ENCODE data around the gene WWOX. TPM values are rescaled to one million over a fixed set of nuclear protein-coding genes. Genes with fewer than 3 reads are reported as not detected.

WWOX gene
- total RNA-seq, 1 donor from 2014 or later, result 7.3 TPM

GRCh38 chr16:79185711-79186110 lies 1086.3 kb downstream of the WWOX start:
- Mint-ChIP-seq H3K4me3 (ENCODE audit: unreplicated experiment) (no peak overlapping the region), H3K27me3 (ENCODE audit: low read depth, unreplicated experiment) (no peaks in the 10 kb centered on the region), H3K27ac (ENCODE audit: unreplicated experiment) (peak overlapping the region; percentile 4), H3K4me1 (ENCODE audit: low read depth, unreplicated experiment) (peaks cover 14% of the 10 kb centered on the region), H3K9me3 (ENCODE audit: unreplicated experiment) (peaks cover 3% of the 10 kb centered on the region), H3K36me3 (ENCODE audit: low read depth, unreplicated experiment) (no peaks in the 10 kb centered on the region)
- H2AFZ ChIP-seq (ENCODE audit: low read depth, low read length), result no peak overlapping the region
- H3K27me3 ChIP-seq (ENCODE audit: insufficient read depth, low read length), result no peaks in the 10 kb centered on the region
- H3K79me2 ChIP-seq (ENCODE audit: insufficient read depth, low read length), result no peaks in the 10 kb centered on the region
- H3K9ac ChIP-seq (ENCODE audit: low read length), result no peak overlapping the region
- H3K4me2 ChIP-seq (ENCODE audit: low read length), result no peak overlapping the region
- no peaks in the 10 kb centered on the region for H3K36me3 ChIP-seq (ENCODE audit: insufficient read depth, low read length)
- no peak for TF ChIP-seq EZH2 (IDR thresholded peaks at IDR 0.05; ENCODE audit: insufficient read depth, low read length)
- FAIRE-seq, result no peak
- H3K27ac ChIP-seq (ENCODE audit: low read depth, low read length), result no peak overlapping the region
- no peaks in the 10 kb centered on the region for H3K9me3 ChIP-seq (ENCODE audit: insufficient read depth, low read depth, low read length)
- no peak for DNase-seq (ENCODE audit: low read depth)
- peaks cover 3% of the 10 kb centered on the region for H3K4me1 ChIP-seq (ENCODE audit: insufficient read depth, low read length)
- H4K20me1 ChIP-seq (ENCODE audit: insufficient read depth, low read length), result no peaks in the 10 kb centered on the region
- no peak overlapping the region for H3K4me3 ChIP-seq (ENCODE audit: insufficient read depth, low read depth, low read length)

DNA sequence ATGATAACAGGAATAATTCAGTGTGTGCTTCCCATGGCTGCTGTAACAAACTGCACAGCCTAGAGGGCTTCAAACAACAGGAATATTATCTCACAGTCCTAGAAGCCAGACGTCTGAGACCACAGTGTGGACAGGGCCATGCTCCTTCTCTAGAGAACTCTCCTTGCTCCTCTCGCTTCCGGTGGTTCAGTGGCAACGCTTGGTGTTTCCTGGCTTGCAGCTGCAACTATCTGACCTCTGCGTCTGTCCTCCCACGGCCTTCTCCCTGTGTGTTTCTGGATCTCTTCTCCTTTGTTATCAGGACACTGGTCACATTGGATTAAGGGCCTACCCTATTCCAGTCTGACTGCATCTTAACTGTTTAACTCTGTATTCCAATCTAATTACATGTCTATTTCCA lies 1086.7 kb downstream of the WWOX start:
- Mint-ChIP-seq H3K27ac (ENCODE audit: unreplicated experiment) (peak overlapping the region; percentile 4), H3K9me3 (ENCODE audit: unreplicated experiment) (peaks cover 3% of the 10 kb centered on the region), H3K36me3 (ENCODE audit: low read depth, unreplicated experiment) (no peaks in the 10 kb centered on the region), H3K4me1 (ENCODE audit: low read depth, unreplicated experiment) (peaks cover 14% of the 10 kb centered on the region), H3K4me3 (ENCODE audit: unreplicated experiment) (no peak overlapping the region), H3K27me3 (ENCODE audit: low read depth, unreplicated experiment) (no peaks in the 10 kb centered on the region)
- Histone ChIP-seq H4K20me1 (ENCODE audit: insufficient read depth, low read length) (no peaks in the 10 kb centered on the region), H3K9ac (ENCODE audit: low read length) (no peak overlapping the region), H3K4me1 (ENCODE audit: insufficient read depth, low read length) (peaks cover 3% of the 10 kb centered on the region), H3K79me2 (ENCODE audit: insufficient read depth, low read length) (no peaks in the 10 kb centered on the region), H3K36me3 (ENCODE audit: insufficient read depth, low read length) (no peaks in the 10 kb centered on the region), H3K9me3 (ENCODE audit: insufficient read depth, low read depth, low read length) (no peaks in the 10 kb centered on the region), H3K27me3 (ENCODE audit: insufficient read depth, low read length) (no peaks in the 10 kb centered on the region), H3K4me2 (ENCODE audit: low read length) (no peak overlapping the region), H2AFZ (ENCODE audit: low read depth, low read length) (no peak overlapping the region), H3K4me3 (ENCODE audit: insufficient read depth, low read depth, low read length) (no peak overlapping the region), H3K27ac (ENCODE audit: low read depth, low read length) (no peak overlapping the region)
- TF ChIP-seq, protein P1, sequence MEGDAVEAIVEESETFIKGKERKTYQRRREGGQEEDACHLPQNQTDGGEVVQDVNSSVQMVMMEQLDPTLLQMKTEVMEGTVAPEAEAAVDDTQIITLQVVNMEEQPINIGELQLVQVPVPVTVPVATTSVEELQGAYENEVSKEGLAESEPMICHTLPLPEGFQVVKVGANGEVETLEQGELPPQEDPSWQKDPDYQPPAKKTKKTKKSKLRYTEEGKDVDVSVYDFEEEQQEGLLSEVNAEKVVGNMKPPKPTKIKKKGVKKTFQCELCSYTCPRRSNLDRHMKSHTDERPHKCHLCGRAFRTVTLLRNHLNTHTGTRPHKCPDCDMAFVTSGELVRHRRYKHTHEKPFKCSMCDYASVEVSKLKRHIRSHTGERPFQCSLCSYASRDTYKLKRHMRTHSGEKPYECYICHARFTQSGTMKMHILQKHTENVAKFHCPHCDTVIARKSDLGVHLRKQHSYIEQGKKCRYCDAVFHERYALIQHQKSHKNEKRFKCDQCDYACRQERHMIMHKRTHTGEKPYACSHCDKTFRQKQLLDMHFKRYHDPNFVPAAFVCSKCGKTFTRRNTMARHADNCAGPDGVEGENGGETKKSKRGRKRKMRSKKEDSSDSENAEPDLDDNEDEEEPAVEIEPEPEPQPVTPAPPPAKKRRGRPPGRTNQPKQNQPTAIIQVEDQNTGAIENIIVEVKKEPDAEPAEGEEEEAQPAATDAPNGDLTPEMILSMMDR (IDR thresholded peaks at IDR 0.05; ENCODE audit: insufficient read depth, low read depth, low read length), result no peak
- no peak for TF ChIP-seq EZH2 (IDR thresholded peaks at IDR 0.05; ENCODE audit: insufficient read depth, low read length)
- DNase-seq (ENCODE audit: low read depth) (no peak), FAIRE-seq (no peak)

DNA sequence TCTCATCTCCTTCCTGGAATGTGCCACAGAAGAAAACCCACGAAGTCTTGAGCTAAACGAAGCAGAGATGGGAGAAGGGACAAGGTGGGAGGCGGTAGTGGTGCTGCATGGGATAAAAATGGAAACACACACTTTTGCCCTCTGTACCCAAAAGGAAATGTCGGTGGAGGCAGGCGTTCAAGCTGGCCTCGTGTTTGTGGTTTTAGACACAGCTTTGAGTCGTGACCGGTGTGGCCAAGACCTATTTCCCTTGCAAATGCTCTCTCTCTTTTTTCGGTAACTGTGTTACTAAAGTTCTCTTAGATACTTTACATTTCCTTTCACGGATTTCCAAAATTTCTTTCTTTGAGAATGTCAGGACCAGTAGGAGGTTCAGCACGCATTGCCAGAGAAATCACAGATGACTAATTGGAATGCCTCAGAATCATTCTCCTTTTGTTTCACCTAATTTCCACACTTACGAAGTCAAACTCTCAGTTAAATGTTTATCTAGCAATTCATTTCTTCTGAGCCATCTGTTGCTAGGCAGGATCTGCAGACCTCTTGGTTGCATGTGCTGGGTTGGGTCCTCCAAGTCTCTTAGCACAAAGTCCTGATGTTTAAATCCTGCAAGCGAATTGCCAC lies 1088.8 kb downstream of the WWOX start:
- TF ChIP-seq, protein P1 (IDR thresholded peaks at IDR 0.05; ENCODE audit: insufficient read depth, low read depth, low read length), result no peak
- TF ChIP-seq EZH2 (IDR thresholded peaks at IDR 0.05; ENCODE audit: insufficient read depth, low read length), result no peak
- Histone ChIP-seq H3K27ac (ENCODE audit: low read depth, low read length) (no peak overlapping the region), H3K9ac (ENCODE audit: low read length) (no peak overlapping the region), H4K20me1 (ENCODE audit: insufficient read depth, low read length) (no peaks in the 10 kb centered on the region), H3K4me3 (ENCODE audit: insufficient read depth, low read depth, low read length) (no peak overlapping the region), H3K79me2 (ENCODE audit: insufficient read depth, low read length) (no peaks in the 10 kb centered on the region), H2AFZ (ENCODE audit: low read depth, low read length) (no peak overlapping the region), H3K4me2 (ENCODE audit: low read length) (peak overlapping the region; percentile 22), H3K9me3 (ENCODE audit: insufficient read depth, low read depth, low read length) (no peaks in the 10 kb centered on the region), H3K4me1 (ENCODE audit: insufficient read depth, low read length) (no peaks in the 10 kb centered on the region), H3K36me3 (ENCODE audit: insufficient read depth, low read length) (no peaks in the 10 kb centered on the region), H3K27me3 (ENCODE audit: insufficient read depth, low read length) (no peaks in the 10 kb centered on the region)
- FAIRE-seq, result no peak
- Mint-ChIP-seq H3K9me3 (ENCODE audit: unreplicated experiment) (peaks cover 3% of the 10 kb centered on the region), H3K36me3 (ENCODE audit: low read depth, unreplicated experiment) (no peaks in the 10 kb centered on the region), H3K27ac (ENCODE audit: unreplicated experiment) (no peak overlapping the region), H3K4me3 (ENCODE audit: unreplicated experiment) (no peak overlapping the region), H3K27me3 (ENCODE audit: low read depth, unreplicated experiment) (peaks cover 5% of the 10 kb centered on the region), H3K4me1 (ENCODE audit: low read depth, unreplicated experiment) (peaks cover 16% of the 10 kb centered on the region)
- DNase-seq (ENCODE audit: low read depth), result no peak
